Activated naive CD8-positive, alpha-beta T cell treated with anti-CD3 and anti-CD28 coated beads for 36 hours (primary cell): ENCODE data around the gene VPS52. TPM values are rescaled to one million over a fixed set of nuclear protein-coding genes. Genes with fewer than 3 reads are reported as not detected.

ENCODE experiments used
- DNase-seq: peaks from one replicate; pipeline ENCODE4 v3.0.0; 2021
- H3K27ac Mint-ChIP-seq: one replicate; pipeline ENCODE4 v1.8.0; 2022; ENCODE audit warnings: mild to moderate bottlenecking, moderate library complexity, mixed read lengths
- H3K27me3 Mint-ChIP-seq: one replicate; pipeline ENCODE4 v1.8.0; 2022; ENCODE audit warnings: mild to moderate bottlenecking, mixed read lengths
- H3K36me3 Mint-ChIP-seq: one replicate; pipeline ENCODE4 v1.8.0; 2021; ENCODE audit warnings: mild to moderate bottlenecking, mixed read lengths
- H3K4me1 Mint-ChIP-seq: one replicate; pipeline ENCODE4 v1.8.0; 2021; ENCODE audit warnings: mixed read lengths
- H3K4me3 Mint-ChIP-seq: one replicate; pipeline ENCODE4 v1.8.0; 2022; ENCODE audit warnings: mild to moderate bottlenecking, moderate library complexity, mixed read lengths
- H3K9me3 Mint-ChIP-seq: one replicate; pipeline ENCODE4 v1.8.0; 2022; ENCODE audit warnings: mixed read lengths
- total RNA-seq, 2 experiments: library from RNA; stranded (reverse); gene quantifications; one replicate each; pipeline ENCODE4 v1.2.3, GENCODE V29; 2021

VPS52 gene
- total RNA-seq, 2 experiments from 2014 or later: 43.4 to 44.6 TPM

- Mint-ChIP-seq H3K27ac (no peak overlapping the region), H3K27me3 (no peaks in the 10 kb centered on the region), H3K4me1 (peaks cover 25% of the 10 kb centered on the region), H3K4me3 (no peak overlapping the region), H3K9me3 (no peaks in the 10 kb centered on the region), H3K36me3 (peaks cover 26% of the 10 kb centered on the region)
- no peak for DNase-seq
Measured at GRCh38 chr6:33254591-33254990, 17.1 kb downstream of the VPS52 start.

DNA sequence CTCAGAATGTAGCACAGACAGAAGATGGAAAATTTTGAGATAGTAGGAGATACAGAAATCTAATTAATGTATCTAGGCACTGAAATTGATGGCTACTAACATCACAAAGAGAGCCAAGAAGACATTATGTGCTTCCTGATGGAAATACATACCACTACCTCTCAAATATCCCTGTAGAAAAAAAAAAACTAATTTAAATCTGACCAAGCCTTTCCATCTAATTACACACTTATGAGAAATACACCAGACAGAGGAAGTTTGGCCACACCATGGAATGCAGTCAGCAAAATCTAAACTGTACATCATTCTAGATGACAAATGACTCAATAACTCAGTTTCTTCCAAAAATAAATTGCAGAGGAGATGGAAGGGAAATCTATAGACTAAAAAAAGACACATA, 18.9 kb downstream of the VPS52 start:
- DNase-seq: no peak
- Mint-ChIP-seq H3K9me3 (no peaks in the 10 kb centered on the region), H3K4me3 (no peak overlapping the region), H3K4me1 (peaks cover 35% of the 10 kb centered on the region), H3K36me3 (peaks cover 24% of the 10 kb centered on the region), H3K27me3 (no peaks in the 10 kb centered on the region), H3K27ac (peak overlapping the region; percentile 10)

DNA sequence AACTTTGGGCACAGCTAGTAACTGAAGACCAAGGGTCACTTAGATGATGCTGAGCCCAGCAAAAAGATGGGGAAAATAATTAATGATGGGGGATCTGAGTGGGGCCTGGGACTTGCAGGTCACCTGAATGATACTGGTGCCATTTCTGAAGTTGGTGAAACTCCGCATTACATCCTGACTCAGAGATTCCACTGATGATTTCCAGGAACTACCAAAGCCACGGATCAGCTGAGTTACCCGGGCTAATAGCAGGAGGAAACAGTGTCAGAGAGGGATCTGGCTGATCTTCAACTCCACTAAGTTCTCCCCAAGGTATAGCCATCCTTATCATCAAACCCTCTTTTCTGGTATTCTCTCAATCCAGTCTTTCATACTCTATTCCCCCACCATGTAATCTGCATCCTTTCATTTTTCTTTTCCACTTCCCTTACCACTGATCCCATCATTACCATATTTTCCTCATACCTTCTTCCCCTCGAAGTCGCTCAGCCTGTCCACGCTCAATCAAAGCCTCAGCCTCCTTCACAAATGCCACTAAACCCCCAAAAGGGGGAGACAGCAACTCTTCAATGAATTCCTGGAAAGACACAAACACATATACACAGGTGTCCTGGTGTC, 20.2 kb downstream of the VPS52 start:
- no peak for DNase-seq
- Mint-ChIP-seq H3K9me3 (no peaks in the 10 kb centered on the region), H3K4me1 (peaks cover 35% of the 10 kb centered on the region), H3K36me3 (peaks cover 23% of the 10 kb centered on the region), H3K27ac (peak overlapping the region; percentile 32), H3K27me3 (no peaks in the 10 kb centered on the region), H3K4me3 (no peak overlapping the region)

DNA sequence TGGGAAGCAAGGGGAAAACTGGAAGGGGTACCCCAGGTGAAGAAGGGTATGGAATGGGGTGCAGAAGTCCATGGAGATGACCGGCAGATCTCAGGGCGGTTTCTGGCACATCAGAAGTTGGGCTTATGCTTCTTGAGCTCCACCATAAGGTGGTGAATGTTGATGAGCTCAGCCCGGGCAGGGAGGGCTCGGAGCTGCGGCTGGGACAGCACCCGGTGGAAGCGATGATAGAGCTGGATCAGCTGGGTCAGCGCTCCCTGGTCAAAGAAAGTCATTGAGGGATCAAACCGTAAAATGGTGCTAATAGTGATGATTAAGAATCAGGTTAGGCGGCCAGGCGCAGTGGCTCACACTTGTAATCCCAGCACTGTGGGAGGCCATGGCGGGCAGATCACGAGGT, 20.9 kb downstream of the VPS52 start:
- Mint-ChIP-seq H3K4me1 (peaks cover 35% of the 10 kb centered on the region), H3K36me3 (peaks cover 23% of the 10 kb centered on the region), H3K9me3 (no peaks in the 10 kb centered on the region)

GRCh38 chr6:33249732-33250630, 21.7 kb downstream of the VPS52 start:
- no peaks in the 10 kb centered on the region for H3K27me3 Mint-ChIP-seq
- H3K9me3 Mint-ChIP-seq: no peaks in the 10 kb centered on the region
- H3K36me3 Mint-ChIP-seq: peaks cover 23% of the 10 kb centered on the region
- peak overlapping the region; percentile 90 for H3K4me3 Mint-ChIP-seq
- H3K4me1 Mint-ChIP-seq: peaks cover 35% of the 10 kb centered on the region
- peak; percentile 21 for DNase-seq
- peak overlapping the region; percentile 32 for H3K27ac Mint-ChIP-seq

More for the DNA sequence above, 20.9 kb downstream of the VPS52 start:
- Mint-ChIP-seq H3K27me3 (no peaks in the 10 kb centered on the region), H3K4me3 (peak overlapping the region; percentile 90), H3K27ac (peak overlapping the region; percentile 32)
- no peak for DNase-seq

DNA sequence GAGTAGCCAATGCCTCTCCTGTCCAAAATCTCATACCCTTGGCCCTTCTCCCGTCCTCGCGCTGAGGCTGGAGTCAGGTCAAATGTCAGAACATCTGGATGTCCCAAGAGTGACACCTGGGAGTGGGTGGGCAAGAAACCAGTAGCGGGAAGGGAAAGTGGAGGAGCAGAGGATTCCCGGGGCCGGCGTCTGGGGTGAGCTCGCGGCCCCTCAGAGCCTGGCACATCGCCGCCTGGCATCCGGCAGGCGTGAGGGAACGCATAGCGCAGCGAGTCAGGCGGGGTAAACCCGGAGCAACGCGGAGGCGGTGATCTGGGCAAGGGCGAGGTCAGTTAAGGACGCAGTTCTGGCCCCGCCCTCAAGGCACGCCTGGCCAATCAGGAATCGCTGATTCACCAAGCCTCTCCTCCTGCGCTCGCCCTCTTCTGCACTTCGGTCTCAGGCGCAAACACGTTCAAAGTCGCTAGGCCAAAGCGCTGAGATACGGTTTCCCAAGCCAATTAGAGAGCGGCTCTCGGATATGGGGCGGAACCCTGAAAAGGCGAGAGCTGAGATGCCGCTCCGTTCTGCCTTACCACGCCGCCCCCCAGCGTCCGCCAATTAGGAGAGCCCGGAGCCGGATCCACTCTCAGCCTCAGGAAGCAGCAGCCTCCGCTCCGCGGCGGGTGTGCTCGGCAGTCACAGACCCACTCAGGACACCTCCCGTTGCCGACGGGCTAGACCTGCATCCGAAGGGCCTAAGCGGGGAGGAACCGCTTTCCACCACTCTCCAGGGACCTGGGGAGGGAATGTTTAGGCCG, 22.5 kb downstream of the VPS52 start:
- DNase-seq: peak; percentile 97
- Mint-ChIP-seq H3K4me1 (peaks cover 35% of the 10 kb centered on the region), H3K27me3 (no peaks in the 10 kb centered on the region), H3K4me3 (peak overlapping the region; percentile 90), H3K9me3 (no peaks in the 10 kb centered on the region), H3K27ac (peak overlapping the region; percentile 96), H3K36me3 (peaks cover 23% of the 10 kb centered on the region)

GRCh38 chr6:33248643-33248931, 23.1 kb downstream of the VPS52 start:
- no peaks in the 10 kb centered on the region for H3K9me3 Mint-ChIP-seq

GRCh38 chr6:33247977-33248642, 23.6 kb downstream of the VPS52 start:
- H3K4me3 Mint-ChIP-seq: peak overlapping the region; percentile 90
- H3K9me3 Mint-ChIP-seq: no peaks in the 10 kb centered on the region
- peak overlapping the region; percentile 96 for H3K27ac Mint-ChIP-seq
- DNase-seq: peak; percentile 87
- peaks cover 23% of the 10 kb centered on the region for H3K36me3 Mint-ChIP-seq
- H3K27me3 Mint-ChIP-seq: no peaks in the 10 kb centered on the region
- H3K4me1 Mint-ChIP-seq: peaks cover 38% of the 10 kb centered on the region

More at GRCh38 chr6:33248643-33248931, 23.1 kb downstream of the VPS52 start:
- Mint-ChIP-seq H3K4me1 (peaks cover 35% of the 10 kb centered on the region), H3K27ac (peak overlapping the region; percentile 96), H3K27me3 (no peaks in the 10 kb centered on the region), H3K4me3 (peak overlapping the region; percentile 90), H3K36me3 (peaks cover 23% of the 10 kb centered on the region)
- DNase-seq: no peak

DNA sequence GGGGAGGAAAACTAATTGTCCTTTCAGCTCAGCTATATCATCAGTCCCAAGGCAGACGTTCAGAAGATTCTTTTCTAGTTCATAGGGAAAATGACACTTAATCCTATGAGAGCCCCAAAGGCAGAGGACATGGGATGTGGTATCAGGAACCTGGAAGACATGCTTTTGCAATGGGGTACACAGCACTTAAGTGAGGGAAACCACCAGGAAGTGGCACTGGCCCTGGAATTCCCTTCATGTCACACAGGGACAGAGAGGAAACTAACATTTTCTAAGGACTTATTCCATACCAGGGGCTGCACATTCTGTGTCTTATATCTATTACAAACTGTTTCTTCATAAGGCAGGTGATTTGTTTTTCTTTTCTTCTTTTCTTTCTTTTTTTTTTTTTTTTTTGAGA, 28.2 kb downstream of the VPS52 start:
- Mint-ChIP-seq H3K4me3 (no peak overlapping the region), H3K27me3 (peaks cover 4% of the 10 kb centered on the region), H3K27ac (no peak overlapping the region), H3K36me3 (no peaks in the 10 kb centered on the region), H3K4me1 (peaks cover 16% of the 10 kb centered on the region), H3K9me3 (no peaks in the 10 kb centered on the region)
- no peak for DNase-seq

DNA sequence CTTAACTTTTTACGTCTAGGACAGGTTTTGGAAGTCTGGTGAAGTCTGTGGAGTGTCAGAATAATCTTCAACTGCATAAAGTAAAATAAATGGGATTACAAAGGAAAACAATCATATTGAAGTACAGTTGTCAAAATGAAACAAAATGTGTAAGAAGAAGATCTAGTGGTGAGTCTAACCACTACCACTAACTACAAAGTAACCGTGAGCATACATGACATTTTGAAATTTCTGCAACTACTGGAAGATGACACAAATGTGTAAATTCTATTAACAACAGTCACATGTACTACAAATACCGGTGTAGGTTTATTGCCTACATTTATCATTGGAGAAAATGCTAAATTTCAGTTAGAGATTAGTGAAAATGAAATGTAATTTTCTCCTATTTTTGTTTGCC, 29.7 kb downstream of the VPS52 start:
- Mint-ChIP-seq H3K36me3 (no peaks in the 10 kb centered on the region), H3K27ac (peak overlapping the region; percentile 22), H3K4me1 (peaks cover 12% of the 10 kb centered on the region), H3K9me3 (no peaks in the 10 kb centered on the region), H3K4me3 (no peak overlapping the region), H3K27me3 (peaks cover 4% of the 10 kb centered on the region)
- DNase-seq: no peak

GRCh38 chr6:33237741-33238140, 33.9 kb downstream of the VPS52 start:
- no peak for DNase-seq
- Mint-ChIP-seq H3K27ac (no peak overlapping the region), H3K9me3 (no peaks in the 10 kb centered on the region), H3K4me3 (no peak overlapping the region), H3K36me3 (no peaks in the 10 kb centered on the region), H3K27me3 (peaks cover 11% of the 10 kb centered on the region), H3K4me1 (peaks cover 8% of the 10 kb centered on the region)

DNA sequence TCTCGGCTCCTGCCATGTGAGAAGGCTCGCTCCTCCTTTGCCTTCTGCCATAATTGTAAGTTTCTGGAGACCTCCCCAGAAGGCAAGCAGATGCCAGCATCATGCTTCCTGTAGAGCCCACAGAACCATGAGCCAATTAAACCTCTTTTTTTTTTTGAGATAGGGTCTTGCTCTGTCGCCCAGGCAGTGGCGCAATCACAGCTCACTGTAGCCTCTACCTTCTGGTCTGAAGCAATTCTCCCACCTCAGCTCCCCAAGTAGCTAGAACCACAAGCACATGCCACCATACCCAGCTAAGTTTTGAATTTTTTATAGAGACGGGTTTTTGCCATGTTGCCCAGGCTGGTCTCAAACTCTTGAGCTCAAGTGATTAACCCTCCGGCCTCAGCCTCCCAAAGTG, 34.8 kb downstream of the VPS52 start:
- Mint-ChIP-seq H3K9me3 (no peaks in the 10 kb centered on the region), H3K27me3 (peaks cover 12% of the 10 kb centered on the region)

DNA sequence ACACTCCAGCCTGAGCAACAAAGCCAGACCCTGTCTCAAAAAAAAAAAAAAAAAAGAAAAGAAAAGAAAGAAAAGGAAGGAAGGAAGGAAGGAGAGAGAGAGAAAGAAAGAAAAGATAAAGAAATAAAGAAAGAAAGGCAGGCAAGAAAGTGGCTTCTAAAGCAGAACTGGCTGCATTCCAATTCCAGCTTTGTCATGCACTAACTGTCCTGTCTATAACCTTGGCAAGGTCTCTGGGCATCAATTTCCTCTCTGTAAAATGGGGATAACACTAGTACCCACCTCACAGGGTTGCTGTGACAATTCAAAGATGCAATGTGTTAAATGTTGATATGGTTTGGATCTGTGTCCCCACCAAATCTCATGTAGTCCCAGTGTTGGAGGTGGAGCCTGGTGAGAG, 35.3 kb downstream of the VPS52 start:
- no peak overlapping the region for H3K4me3 Mint-ChIP-seq
- DNase-seq: no peak
- no peaks in the 10 kb centered on the region for H3K9me3 Mint-ChIP-seq
- no peaks in the 10 kb centered on the region for H3K4me1 Mint-ChIP-seq
- no peaks in the 10 kb centered on the region for H3K36me3 Mint-ChIP-seq
- peaks cover 12% of the 10 kb centered on the region for H3K27me3 Mint-ChIP-seq
- no peak overlapping the region for H3K27ac Mint-ChIP-seq

More for the DNA sequence above, 34.8 kb downstream of the VPS52 start:
- Mint-ChIP-seq H3K36me3 (no peaks in the 10 kb centered on the region), H3K27ac (no peak overlapping the region), H3K4me3 (no peak overlapping the region), H3K4me1 (peaks cover 2% of the 10 kb centered on the region)
- DNase-seq: no peak

- Mint-ChIP-seq H3K4me3 (no peak overlapping the region), H3K27ac (no peak overlapping the region), H3K9me3 (no peaks in the 10 kb centered on the region), H3K36me3 (no peaks in the 10 kb centered on the region), H3K27me3 (peaks cover 12% of the 10 kb centered on the region), H3K4me1 (no peaks in the 10 kb centered on the region)
- DNase-seq: no peak
Measured at GRCh38 chr6:33235221-33235634, 36.4 kb downstream of the VPS52 start.
